Cortex of kidney (tissue), 1 donor: Measurements from ENCODE around the gene DEPDC1.
"Not testable (repeated sequence)": the region's sequence is repeated elsewhere in the genome, so short reads cannot be mapped to it uniquely, and the experiment has no call there.

ENCODE experiments used
- DNase-seq: peaks from one replicate; lab custom pipeline; 2025; lab: John Stamatoyannopoulos, UW

DEPDC1 gene

GRCh38 chr1:68496680-68497357 is at the start of gene DEPDC1:
Gene DEPDC1, minus strand, starts transcription at chr1:68497082. Its CDS starts 83 bp downstream, at chr1:68496999.
- DNase-seq = peak; percentile 63

DNA sequence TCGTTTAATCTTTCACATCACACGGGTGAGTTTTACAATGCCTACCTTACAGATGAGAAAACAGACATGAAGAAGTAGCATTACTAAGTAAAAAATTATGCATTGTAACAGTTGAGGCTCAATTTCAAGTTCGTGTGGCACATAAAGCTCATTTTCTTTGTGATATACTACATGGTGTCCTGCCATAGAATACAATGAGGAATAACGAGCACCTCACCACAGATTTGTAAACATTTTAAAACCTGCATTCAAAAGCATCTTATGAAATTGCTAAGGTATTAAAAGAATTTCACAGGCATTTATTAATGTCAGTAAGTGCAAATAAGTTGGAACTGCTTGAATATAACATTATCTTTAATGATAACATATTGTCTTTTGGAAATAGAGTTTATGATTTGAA is 47.8 kb upstream of the DEPDC1 start:
- DNase-seq = no peak

GRCh38 chr1:68542586-68542985 is 45.7 kb upstream of the DEPDC1 start:
- DNase-seq = no peak

DNA sequence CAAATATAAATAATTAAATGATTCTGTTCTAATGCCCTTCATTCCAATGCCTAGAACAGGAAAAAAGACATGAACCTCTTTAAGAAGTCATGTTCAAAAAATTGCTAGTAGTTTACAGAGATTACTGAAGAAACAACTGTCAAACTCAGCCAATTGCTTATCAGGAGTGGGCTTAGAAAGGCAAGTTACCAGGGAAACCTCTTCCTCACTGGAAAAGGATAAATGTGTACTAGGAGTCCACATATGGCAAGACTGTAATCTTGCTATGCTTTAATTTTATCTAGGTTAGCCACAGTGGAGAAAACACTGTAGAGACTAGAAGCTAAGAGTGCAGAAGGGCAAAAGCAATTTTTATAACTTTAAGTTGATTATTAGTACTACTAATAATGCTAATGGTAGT is 42.1 kb upstream of the DEPDC1 start:
- no peak for DNase-seq

GRCh38 chr1:68528243-68528642 is 31.4 kb upstream of the DEPDC1 start:
- no peak for DNase-seq

GRCh38 chr1:68525781-68526180 is 28.9 kb upstream of the DEPDC1 start:
- no peak for DNase-seq

- DNase-seq = no peak
Measured at GRCh38 chr1:68521286-68521685, 24.4 kb upstream of the DEPDC1 start.

GRCh38 chr1:68516066-68516465 is 19.2 kb upstream of the DEPDC1 start:
- no peak for DNase-seq

GRCh38 chr1:68511254-68511653 is 14.4 kb upstream of the DEPDC1 start:
- DNase-seq = no peak

- DNase-seq = no peak
Measured at GRCh38 chr1:68506386-68506785, 9.5 kb upstream of the DEPDC1 start.

DNA sequence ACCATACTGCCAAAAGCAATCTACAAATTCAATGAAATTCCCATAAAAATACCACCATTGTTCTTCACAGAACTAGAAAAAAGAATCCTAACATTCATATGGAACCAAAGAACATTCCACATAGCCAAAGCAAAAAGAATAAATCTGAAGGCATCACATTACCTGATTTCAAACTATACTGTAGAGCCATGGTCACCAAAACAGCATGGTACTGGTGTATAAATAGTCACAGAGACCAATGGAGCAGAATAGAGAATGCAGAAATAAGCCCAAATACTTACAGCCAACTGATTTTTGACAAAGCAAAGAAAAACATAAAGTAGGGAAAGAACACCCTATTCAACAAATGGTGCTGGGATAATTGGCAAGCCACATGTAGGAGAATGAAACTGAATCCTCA is 6.2 kb upstream of the DEPDC1 start:
- DNase-seq = no peak

- DNase-seq = no peak
Measured at GRCh38 chr1:68497358-68497698, 446 bp upstream of the DEPDC1 start.

GRCh38 chr1:68495968-68496679 is 758 bp downstream of the DEPDC1 start:
- DNase-seq = no peak

- no peak for DNase-seq
Measured at GRCh38 chr1:68495532-68495931, 1.4 kb downstream of the DEPDC1 start.

DNA sequence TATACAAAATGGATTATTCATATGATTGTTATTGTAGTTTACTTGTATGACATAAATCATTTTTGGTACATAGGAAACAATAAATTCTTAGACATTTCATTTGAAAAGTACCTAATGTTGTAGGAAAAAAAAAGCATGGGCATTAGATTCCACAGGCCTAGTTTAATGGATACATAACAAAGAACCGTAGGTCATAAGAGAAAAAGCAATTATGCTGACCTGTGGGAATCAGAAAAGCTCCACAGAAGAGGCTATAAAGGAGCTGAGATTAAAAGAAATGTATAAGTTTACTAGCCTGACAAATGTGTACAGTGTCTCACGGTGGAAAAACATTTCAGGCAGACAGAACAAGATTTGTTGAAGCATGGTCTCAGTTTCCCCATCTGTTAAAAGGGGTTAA is 3.7 kb downstream of the DEPDC1 start:
- no peak for DNase-seq

DNA sequence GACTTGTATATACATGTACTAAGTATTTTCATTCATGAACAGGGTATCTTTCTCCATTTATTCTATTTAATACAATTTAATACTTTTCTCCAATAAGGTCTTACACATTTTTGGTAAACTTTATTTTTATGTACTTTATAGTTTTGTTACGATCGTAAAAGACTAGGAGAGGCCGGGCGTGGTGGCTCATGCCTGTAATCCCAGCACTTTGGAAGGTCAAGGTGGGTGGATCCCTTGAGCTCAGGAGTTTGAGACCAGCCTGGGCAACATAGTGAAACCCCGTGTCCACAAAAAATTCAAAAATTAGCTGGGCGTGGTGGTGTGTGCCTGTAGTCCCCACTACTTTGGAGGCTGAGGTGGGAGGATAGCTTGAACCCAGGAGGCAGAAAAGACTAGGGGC is 4.6 kb downstream of the DEPDC1 start:
- not testable (repeated sequence) for DNase-seq

DNA sequence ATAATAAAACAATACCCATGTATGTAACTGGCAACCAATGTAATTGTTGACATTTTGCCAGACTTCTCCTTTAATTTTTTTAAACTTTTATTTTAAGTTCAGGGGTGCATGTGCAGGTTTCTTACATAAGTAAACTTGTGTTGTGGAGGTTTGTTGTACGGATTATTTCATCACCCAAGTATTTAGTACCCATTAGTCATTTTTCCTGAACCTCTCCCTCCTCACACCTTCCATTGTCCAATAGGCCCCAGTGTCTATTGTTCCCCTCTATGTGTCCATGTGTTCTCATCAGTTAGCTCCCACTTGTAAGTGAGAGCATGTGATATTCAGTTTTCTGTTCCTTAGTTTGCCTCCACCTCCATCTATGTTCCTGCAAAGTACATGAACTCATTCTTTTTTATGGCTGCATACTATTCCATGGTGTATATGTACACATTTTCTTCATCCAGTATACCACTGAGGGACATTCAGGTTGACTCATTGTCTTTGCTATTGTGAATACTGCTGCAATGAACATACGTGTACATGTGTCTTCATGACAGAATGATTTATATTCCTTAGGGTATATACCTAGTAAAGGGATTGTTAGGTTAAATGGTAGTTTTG is 6.7 kb downstream of the DEPDC1 start:
- no peak for DNase-seq

DNA sequence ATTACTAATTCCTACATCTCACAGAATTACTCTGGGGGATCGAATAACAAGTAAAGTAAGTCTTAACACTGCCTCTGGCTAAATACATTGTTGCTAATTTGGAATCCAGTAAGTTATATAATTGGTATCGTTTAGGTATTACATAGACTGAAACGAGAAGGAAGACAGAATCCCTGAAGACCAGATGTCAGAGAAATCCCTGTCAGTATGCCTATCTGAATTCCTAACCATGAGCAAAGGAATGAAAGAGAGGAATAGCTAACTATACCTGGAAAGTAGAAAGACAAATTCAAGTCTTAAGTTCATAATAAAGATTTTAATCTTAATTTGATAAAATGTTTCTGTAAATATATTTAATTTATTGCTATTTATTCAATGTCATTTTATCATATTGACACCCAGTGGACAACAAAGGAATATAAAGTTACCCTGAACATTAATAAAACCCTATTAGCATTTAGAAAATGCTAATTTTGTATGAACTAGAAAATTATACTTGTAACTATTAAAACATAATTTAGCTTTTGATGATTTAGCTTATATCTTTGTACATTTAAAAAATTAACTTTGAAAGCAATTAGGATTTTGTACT is 11.4 kb downstream of the DEPDC1 start:
- no peak for DNase-seq

- no peak for DNase-seq
Measured at GRCh38 chr1:68484618-68485017, 12.3 kb downstream of the DEPDC1 start.

DNA sequence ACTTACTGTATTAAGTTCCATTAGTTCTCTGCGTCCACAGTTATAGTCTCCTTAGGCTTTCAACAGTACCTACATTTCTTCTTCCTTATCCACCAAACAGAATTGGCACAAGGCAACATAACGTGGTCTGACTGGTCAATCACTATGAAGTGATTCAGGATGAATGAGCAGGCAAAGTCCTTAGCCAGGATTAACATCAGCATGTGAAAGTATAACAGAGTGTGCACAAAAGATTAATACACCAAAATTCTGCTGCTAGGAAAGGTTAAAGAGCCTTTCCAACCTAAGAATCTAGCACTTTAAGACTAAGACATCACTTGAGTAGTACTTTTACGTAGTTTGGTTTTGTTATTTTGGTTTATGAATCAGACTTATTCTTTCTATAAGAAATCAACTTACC is 15.8 kb downstream of the DEPDC1 start:
- DNase-seq = no peak

- no peak for DNase-seq
Measured at GRCh38 chr1:68479501-68479900, 17.4 kb downstream of the DEPDC1 start.

GRCh38 chr1:68478662-68479061 is 18.2 kb downstream of the DEPDC1 start:
- no peak for DNase-seq

GRCh38 chr1:68476626-68477025 is 20.3 kb downstream of the DEPDC1 start:
- DNase-seq = not testable (repeated sequence)
